Hippocampal formation (tissue), 2 donors: ENCODE data around the gene ITSN1.
A peak's percentile ranks its signal among the peaks of the same experiment; 100 is the strongest.
"Not testable (repeated sequence)": the region's sequence is repeated elsewhere in the genome, so short reads cannot be mapped to it uniquely, and the experiment has no call there.

Experiments
- DNase-seq, 2 donors: peaks; one replicate each; lab custom pipeline; 2025; lab: John Stamatoyannopoulos, UW

ITSN1 gene

DNA sequence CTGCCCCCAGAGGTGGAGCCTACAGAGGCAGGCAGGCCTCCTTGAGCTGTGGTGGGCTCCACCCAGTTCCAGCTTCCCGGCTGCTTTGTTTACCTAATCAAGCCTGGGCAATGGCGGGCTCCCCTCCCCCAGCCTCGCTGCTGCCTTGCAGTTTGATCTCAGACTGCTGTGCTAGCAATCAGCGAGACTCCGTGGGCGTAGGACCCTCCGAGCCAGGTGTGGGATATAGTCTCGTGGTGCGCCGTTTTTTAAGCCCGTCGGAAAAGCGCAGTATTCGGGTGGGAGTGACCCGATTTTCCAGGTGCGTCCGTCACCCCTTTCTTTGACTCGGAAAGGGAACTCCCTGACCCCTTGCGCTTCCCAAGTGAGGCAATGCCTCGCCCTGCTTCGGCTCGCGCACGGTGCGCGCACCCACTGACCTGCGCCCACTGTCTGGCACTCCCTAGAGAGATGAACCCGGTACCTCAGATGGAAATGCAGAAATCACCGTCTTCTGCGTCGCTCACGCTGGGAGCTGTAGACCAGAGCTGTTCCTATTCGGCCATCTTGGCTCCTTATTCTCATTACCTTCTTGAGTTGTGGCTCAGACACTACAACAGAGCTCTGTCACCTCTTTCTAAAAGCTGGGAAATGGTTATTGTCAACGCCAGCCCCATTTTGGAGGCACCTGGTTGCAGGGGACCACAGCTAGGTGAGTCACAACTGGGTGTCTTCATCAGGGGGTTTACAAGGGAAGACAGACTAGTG is 288.9 kb downstream of the ITSN1 start:
- not testable (repeated sequence) for DNase-seq

DNA sequence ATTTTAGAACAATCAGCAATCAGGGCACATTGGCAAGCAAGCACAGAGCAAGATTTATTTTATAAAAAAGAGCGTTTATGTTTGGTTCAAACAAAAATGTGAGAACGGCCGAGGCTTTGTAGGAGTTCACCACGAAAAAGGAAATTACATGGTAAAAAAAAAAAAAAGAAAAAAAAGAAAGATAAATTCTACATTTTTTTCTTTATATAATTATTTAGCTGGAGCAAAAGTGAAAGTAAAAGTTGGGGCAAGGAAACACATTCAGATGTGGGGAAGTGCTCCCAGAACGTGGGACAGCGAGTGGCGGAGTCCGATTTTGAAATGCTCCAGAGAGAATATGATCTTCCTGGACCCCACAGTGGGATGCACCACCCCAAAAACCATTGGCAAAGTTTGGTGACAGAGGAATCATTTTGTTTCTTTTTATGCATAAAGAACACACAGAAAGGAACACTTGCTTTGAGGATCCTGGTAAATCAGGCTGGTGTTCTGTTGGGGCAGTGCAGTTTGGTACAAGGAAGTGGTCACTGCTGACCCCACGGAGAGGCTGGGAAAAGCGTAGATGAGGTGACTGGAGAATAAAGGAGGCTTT is 289.6 kb downstream of the ITSN1 start:
- DNase-seq: no peak

- no peak for DNase-seq
Observed at GRCh38 chr21:33932731-33933130, 290.4 kb downstream of the ITSN1 start.

- DNase-seq: no peak
Observed at GRCh38 chr21:33936301-33937038, 294.2 kb downstream of the ITSN1 start.

GRCh38 chr21:33937146-33937545 is 294.8 kb downstream of the ITSN1 start:
- DNase-seq: no peak

- DNase-seq: no peak
Observed at GRCh38 chr21:33937931-33938339, 295.6 kb downstream of the ITSN1 start.

DNA sequence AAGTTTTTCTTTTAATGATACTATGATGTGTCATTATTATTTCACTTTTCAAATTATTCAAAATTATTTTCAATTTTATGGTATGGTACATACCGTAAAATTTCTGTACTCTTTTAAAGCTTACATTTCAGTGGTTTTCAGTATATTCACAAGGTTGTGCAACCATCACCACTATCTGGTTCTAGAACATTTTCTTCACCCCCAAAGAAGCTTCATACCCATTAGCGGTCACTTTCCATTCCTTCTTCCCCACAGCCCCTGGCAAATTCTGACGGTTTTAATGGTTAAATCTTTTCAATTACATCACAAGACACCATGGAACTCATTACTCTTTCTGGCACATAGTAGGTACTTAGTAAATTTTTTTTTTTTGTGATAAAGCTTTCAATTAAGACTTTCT is 296.1 kb downstream of the ITSN1 start:
- DNase-seq: no peak

- no peak for DNase-seq
Observed at GRCh38 chr21:33939226-33939625, 296.9 kb downstream of the ITSN1 start.

DNA sequence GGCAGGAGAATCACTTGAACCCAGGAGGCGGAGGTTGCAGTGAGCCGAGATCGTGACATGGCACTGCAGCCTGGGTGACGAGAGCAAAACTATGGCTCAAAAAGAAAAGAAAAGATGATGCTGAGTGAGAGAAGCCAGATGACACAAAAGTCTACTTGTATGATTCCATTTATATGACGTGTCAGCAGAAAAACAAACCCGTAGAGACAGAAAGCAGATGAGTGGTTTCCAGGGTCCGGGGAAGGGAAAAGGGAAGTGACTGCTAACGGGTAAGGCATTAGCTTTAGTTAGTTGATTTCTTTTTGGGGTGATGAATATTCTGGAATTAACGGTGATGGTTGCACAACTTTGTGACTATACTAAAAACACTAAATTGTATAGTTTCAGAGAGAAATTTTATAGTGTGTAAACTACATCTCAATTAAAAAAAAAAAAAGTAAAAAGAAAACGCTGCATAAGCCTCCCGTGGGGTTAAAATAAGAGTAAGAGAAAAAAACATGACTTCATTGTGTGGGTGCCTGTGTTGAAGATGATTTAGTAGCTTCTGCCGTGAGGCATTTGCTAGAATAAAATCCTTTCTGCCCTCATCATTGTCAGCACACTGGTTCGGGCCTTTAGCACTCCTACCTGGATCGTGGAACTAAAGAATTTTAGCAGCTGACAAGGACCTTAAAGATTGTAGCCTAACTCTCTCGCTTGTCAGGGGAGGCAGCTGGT is 298.0 kb downstream of the ITSN1 start:
- no peak for DNase-seq

GRCh38 chr21:33940881-33941245 is 298.6 kb downstream of the ITSN1 start:
- no peak for DNase-seq

DNA sequence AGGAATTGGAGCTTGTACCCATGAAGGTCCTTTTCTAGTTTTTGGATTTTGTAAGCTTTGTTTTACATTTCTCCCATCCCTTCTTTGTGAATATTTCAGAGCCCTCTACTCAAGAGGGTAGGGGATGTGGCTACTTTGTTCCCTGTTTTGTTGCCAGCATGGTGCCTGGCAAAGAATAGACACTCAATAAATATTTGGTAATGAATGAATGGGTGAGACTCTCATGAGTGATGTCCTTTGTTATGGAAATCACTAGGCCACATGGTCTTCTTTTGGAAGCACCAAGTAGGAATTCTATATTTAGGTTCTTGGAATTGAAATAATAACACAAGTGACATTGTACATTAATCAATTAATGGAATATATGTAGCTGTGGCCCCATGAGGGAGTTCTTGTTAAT is 300.1 kb downstream of the ITSN1 start:
- DNase-seq: no peak

- no peak for DNase-seq
Observed at GRCh38 chr21:33943293-33943692, 301.0 kb downstream of the ITSN1 start.

GRCh38 chr21:33944185-33944763 is 302.0 kb downstream of the ITSN1 start:
- no peak for DNase-seq

- DNase-seq: no peak
Observed at GRCh38 chr21:33945652-33946270, 303.5 kb downstream of the ITSN1 start.

GRCh38 chr21:33947451-33948095 is 305.3 kb downstream of the ITSN1 start:
- DNase-seq: peak; percentile 51 to 69

DNA sequence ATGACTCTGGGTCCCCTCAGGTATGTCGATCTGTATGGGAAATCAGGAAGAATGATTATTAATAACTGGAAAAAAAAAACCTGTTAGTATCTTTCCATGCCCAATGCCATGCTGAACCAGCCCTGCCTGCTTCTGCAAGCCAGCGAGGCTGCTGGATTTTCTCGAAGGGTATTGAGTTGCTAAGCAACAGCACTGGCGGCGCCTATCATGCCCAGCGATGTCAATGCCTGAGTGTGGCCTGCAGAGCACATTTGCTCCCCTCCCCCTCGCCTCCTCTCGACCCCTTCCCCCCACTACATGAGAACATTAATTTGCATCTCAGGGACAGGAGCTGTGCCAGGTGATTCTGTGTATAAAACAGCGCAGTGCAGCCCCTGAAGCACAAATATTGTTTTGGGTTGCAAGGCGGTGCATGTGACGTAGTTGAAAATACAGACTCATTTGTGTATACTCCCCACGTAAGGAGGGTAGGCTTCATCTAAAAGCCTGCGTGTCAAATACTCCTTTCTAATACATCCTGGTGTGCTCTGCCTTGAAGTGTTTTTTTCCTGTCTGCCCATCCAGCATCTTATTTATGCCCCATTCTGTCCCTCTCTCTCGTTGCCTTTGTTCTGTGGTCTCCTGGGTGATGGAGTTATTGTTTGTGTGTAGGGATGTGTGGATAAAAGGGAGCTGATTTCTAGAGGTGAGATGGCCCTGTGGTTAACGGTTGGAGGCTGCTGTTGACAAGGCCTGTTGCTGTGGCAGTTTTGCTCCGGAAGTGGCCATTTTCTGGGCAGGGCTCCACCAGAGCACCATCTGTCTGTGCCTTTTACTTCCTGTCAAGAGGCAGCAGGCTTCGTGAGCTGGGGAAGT is 306.0 kb downstream of the ITSN1 start:
- peak; percentile 51 to 69 for DNase-seq

GRCh38 chr21:33948951-33949444 is 306.7 kb downstream of the ITSN1 start:
- no peak for DNase-seq
